OCI-LY7 (cell line): ENCODE data around the gene YTHDF1.

Source experiments
- EZH2phosphoT487 ChIP-seq: fragments of 200-600 bp; sonication (generic); IDR thresholded peaks from 2 replicates; pipeline ENCODE4 v1.6.1; 2018; ENCODE audit warnings: low read depth, borderline replicate concordance, mild to moderate bottlenecking, mixed run types, antibody characterized with exemption, low read length, moderate library complexity, mixed read lengths
- TF ChIP-seq, protein P1 (sequence below): fragments of 200-600 bp; sonication (generic); conservative IDR thresholded peaks from 2 replicates; pipeline ENCODE4 v1.5.1; 2014; ENCODE audit warnings: mild to moderate bottlenecking, antibody characterized with exemption, low read length, moderate library complexity, mixed read lengths

- TF ChIP-seq, protein P1, sequence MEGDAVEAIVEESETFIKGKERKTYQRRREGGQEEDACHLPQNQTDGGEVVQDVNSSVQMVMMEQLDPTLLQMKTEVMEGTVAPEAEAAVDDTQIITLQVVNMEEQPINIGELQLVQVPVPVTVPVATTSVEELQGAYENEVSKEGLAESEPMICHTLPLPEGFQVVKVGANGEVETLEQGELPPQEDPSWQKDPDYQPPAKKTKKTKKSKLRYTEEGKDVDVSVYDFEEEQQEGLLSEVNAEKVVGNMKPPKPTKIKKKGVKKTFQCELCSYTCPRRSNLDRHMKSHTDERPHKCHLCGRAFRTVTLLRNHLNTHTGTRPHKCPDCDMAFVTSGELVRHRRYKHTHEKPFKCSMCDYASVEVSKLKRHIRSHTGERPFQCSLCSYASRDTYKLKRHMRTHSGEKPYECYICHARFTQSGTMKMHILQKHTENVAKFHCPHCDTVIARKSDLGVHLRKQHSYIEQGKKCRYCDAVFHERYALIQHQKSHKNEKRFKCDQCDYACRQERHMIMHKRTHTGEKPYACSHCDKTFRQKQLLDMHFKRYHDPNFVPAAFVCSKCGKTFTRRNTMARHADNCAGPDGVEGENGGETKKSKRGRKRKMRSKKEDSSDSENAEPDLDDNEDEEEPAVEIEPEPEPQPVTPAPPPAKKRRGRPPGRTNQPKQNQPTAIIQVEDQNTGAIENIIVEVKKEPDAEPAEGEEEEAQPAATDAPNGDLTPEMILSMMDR = no peak
- no peak for TF ChIP-seq EZH2phosphoT487
Measured at GRCh38 chr20:63216849-63217471, 1.0 kb upstream of the YTHDF1 start.
